NCI-H446 (cell line): ENCODE data around the gene SBSN.

Experiments used
- DNase-seq, 2 experiments: peaks; one replicate each; lab custom pipeline; 2025; lab: John Stamatoyannopoulos, UW

The SBSN gene

GRCh38 chr19:35533822-35534392 is 5.8 kb upstream of the SBSN start:
- no peak for DNase-seq

GRCh38 chr19:35533201-35533821 is 5.2 kb upstream of the SBSN start, which contains the start of gene GAPDHS:
TSS of gene GAPDHS (plus strand) at chr19:35533456. CDS start at chr19:35533528, 72 bp downstream.
- no peak for DNase-seq

- DNase-seq, result no peak
Observed at GRCh38 chr19:35531291-35531690, 3.2 kb upstream of the SBSN start.

- DNase-seq, result no peak
Observed at GRCh38 chr19:35529241-35530218, 1.4 kb upstream of the SBSN start.

- DNase-seq, result no peak
Observed at GRCh38 chr19:35525873-35526272, 2.2 kb downstream of the SBSN start.

- DNase-seq, result no peak
Observed at GRCh38 chr19:35524181-35524837, 3.8 kb downstream of the SBSN start.

GRCh38 chr19:35522745-35523327 is 5.3 kb downstream of the SBSN start:
- DNase-seq, result no peak

- no peak for DNase-seq
Observed at GRCh38 chr19:35521124-35521743, 6.9 kb downstream of the SBSN start.

GRCh38 chr19:35519291-35519690 is 8.8 kb downstream of the SBSN start:
- no peak for DNase-seq

GRCh38 chr19:35518313-35518712 is 9.8 kb downstream of the SBSN start:
- DNase-seq, result no peak

GRCh38 chr19:35517342-35517741 is 10.8 kb downstream of the SBSN start:
- DNase-seq, result no peak

GRCh38 chr19:35516310-35516709 is 11.8 kb downstream of the SBSN start:
- no peak for DNase-seq

GRCh38 chr19:35514282-35514809 is 13.8 kb downstream of the SBSN start:
- no peak for DNase-seq

- DNase-seq, result no peak
Observed at GRCh38 chr19:35513628-35514281, 14.4 kb downstream of the SBSN start, which contains the start of gene DMKN. TSS of gene DMKN (minus strand) at chr19:35513649. CDS start at chr19:35513475, 174 bp downstream.

- peak in 1 of 2 experiments; percentile 7 for DNase-seq
Observed at GRCh38 chr19:35512831-35513627, 15.1 kb downstream of the SBSN start.

GRCh38 chr19:35511337-35511736 is 16.8 kb downstream of the SBSN start:
- DNase-seq, result no peak

- DNase-seq, result no peak
Observed at GRCh38 chr19:35510626-35510964, 17.5 kb downstream of the SBSN start.

- DNase-seq, result peak in 1 of 2 experiments; percentile 43
Observed at GRCh38 chr19:35509861-35510625, 18.1 kb downstream of the SBSN start.
